ENCODE measurements around the gene PVALB.

- no peak for TF ChIP-seq CTCF (conservative IDR thresholded peaks at IDR 0.05)
- TF ChIP-seq ZFX (IDR thresholded peaks at IDR 0.05), result no peak; the same call in 1 of the 2 replicates
Observed at GRCh38 chr22:36775586-36775963, 41.3 kb downstream of the PVALB start.

All from C4-2B (cell line).